ENCODE data around the gene ACOX3.

ACOX3 gene

DNA sequence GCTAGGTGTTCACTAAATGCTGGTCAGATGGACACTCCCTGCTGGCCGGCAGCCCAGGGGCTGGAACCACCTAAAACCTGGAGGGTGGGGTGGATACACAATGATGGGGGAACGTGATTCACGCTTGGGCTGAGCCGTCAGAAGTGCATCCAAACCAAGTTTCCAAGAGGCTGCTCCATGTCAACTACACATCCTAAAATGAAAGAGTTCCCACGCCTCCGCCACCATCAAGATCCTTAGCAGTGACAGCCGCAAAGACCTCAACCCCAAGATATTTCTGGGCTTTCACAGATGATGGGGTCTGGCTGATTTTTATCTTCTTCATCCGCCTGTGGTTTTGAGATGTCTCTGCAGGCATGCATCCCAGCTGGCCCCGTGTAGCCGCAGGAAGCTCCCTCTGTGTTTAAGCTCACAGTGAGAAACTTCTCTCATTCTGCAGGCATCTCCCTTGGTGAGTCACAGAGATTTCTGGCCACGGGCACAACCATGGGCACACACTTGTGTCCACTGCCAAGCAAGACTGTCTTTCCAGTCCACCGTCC lies 86.5 kb downstream of the ACOX3 start:
- H3K4me3 ChIP-seq (ENCODE audit: low read length): no peak overlapping the region
- TF ChIP-seq, protein P1, sequence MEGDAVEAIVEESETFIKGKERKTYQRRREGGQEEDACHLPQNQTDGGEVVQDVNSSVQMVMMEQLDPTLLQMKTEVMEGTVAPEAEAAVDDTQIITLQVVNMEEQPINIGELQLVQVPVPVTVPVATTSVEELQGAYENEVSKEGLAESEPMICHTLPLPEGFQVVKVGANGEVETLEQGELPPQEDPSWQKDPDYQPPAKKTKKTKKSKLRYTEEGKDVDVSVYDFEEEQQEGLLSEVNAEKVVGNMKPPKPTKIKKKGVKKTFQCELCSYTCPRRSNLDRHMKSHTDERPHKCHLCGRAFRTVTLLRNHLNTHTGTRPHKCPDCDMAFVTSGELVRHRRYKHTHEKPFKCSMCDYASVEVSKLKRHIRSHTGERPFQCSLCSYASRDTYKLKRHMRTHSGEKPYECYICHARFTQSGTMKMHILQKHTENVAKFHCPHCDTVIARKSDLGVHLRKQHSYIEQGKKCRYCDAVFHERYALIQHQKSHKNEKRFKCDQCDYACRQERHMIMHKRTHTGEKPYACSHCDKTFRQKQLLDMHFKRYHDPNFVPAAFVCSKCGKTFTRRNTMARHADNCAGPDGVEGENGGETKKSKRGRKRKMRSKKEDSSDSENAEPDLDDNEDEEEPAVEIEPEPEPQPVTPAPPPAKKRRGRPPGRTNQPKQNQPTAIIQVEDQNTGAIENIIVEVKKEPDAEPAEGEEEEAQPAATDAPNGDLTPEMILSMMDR (conservative IDR thresholded peaks at IDR 0.05; ENCODE audit: low read length): no peak
- peak; percentile 50 for DNase-seq (ENCODE audit: low read depth)

DNA sequence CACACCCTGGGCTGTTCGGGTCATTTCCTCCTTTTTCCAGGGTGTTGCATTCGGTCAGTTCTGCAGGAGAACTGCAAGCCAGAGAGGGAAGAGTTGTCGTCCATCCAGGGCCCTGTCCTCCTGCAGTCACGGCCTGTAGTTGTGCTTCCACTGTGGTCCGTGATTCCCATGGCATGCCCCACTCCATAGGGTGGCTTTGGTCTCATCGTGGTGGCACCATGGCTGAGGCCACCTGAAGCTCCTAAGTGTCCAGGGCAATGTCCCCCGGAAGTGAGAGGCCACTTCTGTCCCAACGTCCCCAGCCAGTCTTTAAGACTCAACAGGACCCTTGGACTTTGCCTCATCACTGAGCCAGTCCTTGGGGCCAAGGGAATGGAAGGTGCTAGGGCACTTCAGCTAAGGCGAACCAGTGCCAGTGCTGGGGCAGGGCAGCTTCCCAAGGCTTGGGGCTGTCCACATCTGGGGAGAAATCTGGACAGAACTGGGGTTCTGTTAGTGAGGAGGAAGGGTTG lies 87.3 kb downstream of the ACOX3 start:
- no peak overlapping the region for H3K4me3 ChIP-seq (ENCODE audit: low read length)
- DNase-seq (ENCODE audit: low read depth): no peak
- TF ChIP-seq, protein P1 (conservative IDR thresholded peaks at IDR 0.05; ENCODE audit: low read length): no peak

DNA sequence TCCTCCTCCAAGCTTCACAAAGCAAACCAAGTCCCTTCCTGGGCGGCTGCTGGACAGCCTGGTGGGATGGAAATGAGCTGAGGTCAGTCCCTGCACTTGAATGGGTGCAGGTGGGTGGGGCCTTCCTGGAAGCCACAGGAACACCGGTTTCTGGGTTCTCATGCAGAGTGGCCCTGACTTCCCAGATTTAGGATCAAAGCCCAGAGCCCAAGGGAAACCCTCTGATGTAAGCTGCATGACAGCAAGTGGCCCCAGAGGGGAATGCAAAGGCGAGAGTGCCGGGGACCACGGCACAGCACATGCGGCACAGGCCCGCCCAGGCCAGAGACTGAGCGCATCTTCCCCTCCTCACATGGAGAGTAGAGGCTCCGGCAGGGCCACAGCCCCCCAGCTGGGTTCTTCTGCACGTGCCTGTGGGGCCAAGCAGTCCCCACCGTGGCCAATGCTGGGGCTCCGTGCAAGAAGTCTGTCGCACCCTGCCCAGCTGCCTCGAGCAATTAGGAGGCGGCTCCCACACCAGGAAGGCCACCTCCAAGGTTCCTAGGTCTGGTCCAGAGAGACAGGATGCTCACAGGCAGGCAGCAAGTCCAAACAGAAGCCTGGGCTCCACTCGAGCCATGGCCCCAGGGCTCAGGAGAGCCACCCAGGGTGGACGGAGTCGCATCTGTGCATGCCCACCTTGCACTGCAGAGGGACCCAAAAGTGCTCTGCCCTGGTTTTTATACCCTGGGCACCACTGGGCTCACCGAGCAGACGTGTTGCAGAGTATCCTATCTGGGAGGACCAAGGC lies 88.0 kb downstream of the ACOX3 start:
- TF ChIP-seq, protein P1 (conservative IDR thresholded peaks at IDR 0.05; ENCODE audit: low read length): no peak
- no peak for DNase-seq (ENCODE audit: low read depth)
- no peak overlapping the region for H3K4me3 ChIP-seq (ENCODE audit: low read length)

DNA sequence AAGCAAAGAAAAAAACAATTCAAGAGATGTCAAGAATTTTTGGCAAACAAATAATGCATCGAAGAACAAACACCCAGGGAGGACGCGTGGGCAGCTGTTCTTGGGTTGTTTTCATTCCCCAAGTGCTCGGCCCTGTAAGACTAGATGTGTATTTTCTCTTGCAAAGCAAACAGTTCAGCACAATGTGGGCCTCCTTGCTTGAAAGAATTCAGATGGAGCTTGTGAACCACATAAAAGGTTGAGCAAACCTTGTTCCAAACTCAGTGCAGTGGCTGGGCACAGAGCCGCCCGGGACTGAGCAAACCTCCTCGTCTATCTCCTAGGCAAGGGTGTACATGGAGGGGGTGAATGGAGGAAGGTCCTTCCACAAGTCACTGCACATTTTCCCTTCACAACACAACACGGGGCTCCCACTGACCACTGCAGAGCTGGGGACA lies 88.6 kb downstream of the ACOX3 start:
- no peak overlapping the region for H3K4me3 ChIP-seq (ENCODE audit: low read length)
- TF ChIP-seq, protein P1 (conservative IDR thresholded peaks at IDR 0.05; ENCODE audit: low read length): no peak
- DNase-seq (ENCODE audit: low read depth): peak; percentile 62

DNA sequence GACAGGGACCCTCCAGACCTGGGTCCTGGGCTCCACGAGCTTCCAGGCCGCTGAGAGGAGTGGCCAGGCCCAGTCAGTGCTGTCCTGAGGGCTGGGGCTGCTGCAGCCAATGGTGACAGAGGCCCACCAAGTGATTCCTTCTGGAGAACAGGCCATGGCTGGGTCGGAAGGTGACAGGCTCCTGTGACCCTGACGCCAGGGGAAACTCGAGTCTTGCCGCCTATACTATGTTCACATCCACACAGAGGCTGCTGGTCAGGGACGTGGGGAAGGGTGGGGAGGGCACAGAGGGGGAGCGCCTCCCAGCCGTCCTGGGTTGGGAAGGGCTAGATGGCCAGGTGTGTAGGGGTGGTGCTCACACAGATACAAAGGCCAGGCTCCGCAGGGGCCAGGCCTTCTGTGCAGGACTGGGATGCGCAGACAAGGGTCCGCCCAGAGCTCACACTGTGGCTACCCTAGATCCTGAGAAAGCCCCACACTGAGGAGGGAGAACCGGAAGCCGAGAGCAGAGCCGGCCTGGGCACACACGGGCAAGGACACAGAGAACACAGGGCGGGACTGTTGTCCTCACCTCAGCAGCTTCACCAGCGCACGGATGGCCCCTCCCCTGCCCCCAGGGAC lies 89.6 kb downstream of the ACOX3 start:
- no peak for DNase-seq (ENCODE audit: low read depth)
- TF ChIP-seq, protein P1 (conservative IDR thresholded peaks at IDR 0.05; ENCODE audit: low read length): no peak
- no peak overlapping the region for H3K4me3 ChIP-seq (ENCODE audit: low read length)

DNA sequence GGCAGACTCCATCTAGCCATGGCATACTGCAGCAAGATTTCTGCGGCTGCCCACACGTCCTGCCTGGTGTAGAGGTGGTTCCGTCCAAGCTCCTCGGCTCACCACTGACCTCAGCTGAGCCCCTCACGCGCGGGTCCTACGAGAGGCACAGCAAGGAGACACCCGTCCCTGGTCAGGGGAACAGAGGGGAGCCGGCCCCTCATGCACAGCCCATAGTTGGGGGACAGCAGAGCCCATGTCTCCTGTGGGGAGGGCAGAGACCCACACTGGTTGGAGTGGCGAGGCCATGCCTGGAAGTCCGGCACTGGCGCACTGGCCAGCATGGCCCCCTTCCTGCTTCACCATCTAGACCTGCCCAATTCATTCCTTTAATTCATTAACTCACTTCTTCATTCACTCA lies 90.2 kb downstream of the ACOX3 start:
- TF ChIP-seq, protein P1 (conservative IDR thresholded peaks at IDR 0.05; ENCODE audit: low read length): no peak
- DNase-seq (ENCODE audit: low read depth): no peak
- H3K4me3 ChIP-seq (ENCODE audit: low read length): no peak overlapping the region

All from AG10803 (cell line).